Measurements from ENCODE around the gene ZNF184.

DNA sequence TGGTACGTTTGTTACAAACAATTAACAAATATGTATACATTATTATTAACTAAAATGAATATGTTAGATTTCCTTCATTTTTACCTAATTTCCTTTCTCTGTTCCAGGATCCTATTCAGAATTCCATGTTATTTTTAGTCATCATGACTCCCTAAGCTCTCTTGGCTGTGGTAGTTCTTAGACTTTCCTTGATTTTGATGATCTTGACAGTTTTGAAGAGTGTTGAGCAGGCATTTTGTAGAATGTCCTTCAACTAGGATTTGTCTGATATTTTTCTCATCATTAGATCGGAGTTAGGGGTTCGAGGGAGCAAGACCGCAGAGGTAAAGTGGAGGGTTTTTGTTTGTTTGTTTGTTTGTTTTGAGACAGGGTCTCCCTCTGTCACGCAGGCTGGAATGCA, 44.3 kb upstream of the ZNF184 start:
- no peak for TF ChIP-seq EZH2 (IDR thresholded peaks at IDR 0.05; ENCODE audit: borderline replicate concordance, low read length)
- TF ChIP-seq CTCF (conservative IDR thresholded peaks at IDR 0.05 in 1 of 2, IDR thresholded peaks at IDR 0.05 in 1 of 2; ENCODE audit: extremely low read depth in 1 of 2, insufficient read depth in 1 of 2, low read depth in 1 of 2, low read length in 2 of 2) = no peak

Data from mammary epithelial cell (primary cell).